Endothelial cell of umbilical vein (primary cell): ENCODE data around the gene FZR1. TPM values are rescaled to one million over a fixed set of nuclear protein-coding genes. Genes with fewer than 3 reads are reported as not detected.

ENCODE experiments used
- BruUV-seq: library from RNA; stranded (reverse); fragments of 400-500 nt; replicated peaks from 2 replicates; lab custom pipeline; 2021; lab: Mats Ljungman, UMichigan
- CTCF ChIA-PET: fragments of 300-600, 350-600 bp; sonication (Branson Sonifier 250); formaldehyde crosslinking; loops from one replicate; lab custom pipeline; 2021; ENCODE audit warnings: antibody characterized with exemption, inconsistent platforms; lab: Charles Lee
- POLR2A ChIA-PET: fragments of 300-600, 350-600 bp; sonication (Branson Sonifier 250); formaldehyde crosslinking; loops from one replicate; lab custom pipeline; 2021; ENCODE audit warnings: antibody characterized with exemption, inconsistent platforms; lab: Charles Lee
- DNase-seq: peaks from one replicate; pipeline ENCODE4 v3.0.0-alpha.2; 2011; ENCODE audit warnings: low read depth, low spot score
- FAIRE-seq: peaks from 2 replicates; lab custom pipeline; 2011; peaks lifted over from hg19 to GRCh38; lab: Jason Lieb, UNC
- H2AFZ ChIP-seq: 2 replicates; pipeline ENCODE4 v1.6.0; 2012; ENCODE audit warnings: low read depth, low read length, control low read depth, inconsistent platforms
- H3K27ac ChIP-seq: 2 replicates; pipeline ENCODE4 v1.5.1; 2011; ENCODE audit warnings: low read depth, mild to moderate bottlenecking, control low read depth, low read length, moderate library complexity; ENCODE audit not compliant: insufficient read depth
- H3K27me3 ChIP-seq, 2 experiments: 2 replicates each; pipeline versions ENCODE4 v1.6.0 to v1.6.1; 2011; ENCODE audit warnings: low read length in 2 of 2, mixed read lengths in 1 of 2; ENCODE audit not compliant: control insufficient read depth in 2 of 2, insufficient read depth in 2 of 2
- H3K36me3 ChIP-seq, 2 experiments: 2 replicates in 1 of 2; 3 replicates in 1 of 2; pipeline ENCODE4 v1.5.1; 2011; ENCODE audit warnings: low read length in 2 of 2, mild to moderate bottlenecking in 1 of 2, moderate library complexity in 1 of 2; ENCODE audit not compliant: control insufficient read depth in 2 of 2, insufficient read depth in 2 of 2; ENCODE audit errors: extremely low read depth in 1 of 2
- H3K4me1 ChIP-seq: 3 replicates; pipeline ENCODE4 v1.5.1; 2011; ENCODE audit warnings: mild to moderate bottlenecking, low read length; ENCODE audit not compliant: control insufficient read depth, insufficient read depth; ENCODE audit errors: extremely low read depth
- H3K4me2 ChIP-seq: 2 replicates; pipeline ENCODE4 v1.6.1; 2011; ENCODE audit warnings: low read length, control low read depth, mixed read lengths; ENCODE audit not compliant: insufficient read depth
- H3K4me3 ChIP-seq, 3 experiments: fragments of 200-600 bp in 1 of 3; sonication (generic), shearing (Covaris generic) in 1 of 3; replicated peaks in 1 of 3; 2 replicates each; pipeline ENCODE4 v1.5.1; 2011 to 2016; ENCODE audit warnings: control low read depth in 3 of 3, low read length in 3 of 3, mild to moderate bottlenecking in 2 of 3, inconsistent platforms in 1 of 3, low read depth in 1 of 3, moderate library complexity in 1 of 3; ENCODE audit not compliant: insufficient read depth in 1 of 3
- H3K79me2 ChIP-seq: 2 replicates; pipeline ENCODE4 v1.6.0; 2012; ENCODE audit warnings: low read length, inconsistent platforms; ENCODE audit not compliant: control insufficient read depth, insufficient read depth
- H3K9ac ChIP-seq: replicated peaks from 2 replicates; pipeline ENCODE3; 2011; ENCODE audit warnings: low read length, control low read depth; ENCODE audit not compliant: insufficient read depth; ENCODE audit errors: extremely low read depth
- H3K9me1 ChIP-seq: replicated peaks from 3 replicates; pipeline ENCODE4 v1.6.0; 2011; ENCODE audit warnings: mild to moderate bottlenecking, low read length; ENCODE audit not compliant: control insufficient read depth, insufficient read depth; ENCODE audit errors: extremely low read depth
- H3K9me3 ChIP-seq: replicated peaks from 2 replicates; pipeline ENCODE4 v1.5.1; 2012; ENCODE audit warnings: low read length, inconsistent platforms; ENCODE audit not compliant: control insufficient read depth, insufficient read depth
- H4K20me1 ChIP-seq: replicated peaks from 2 replicates; pipeline ENCODE3; 2011; ENCODE audit warnings: mild to moderate bottlenecking, low read length; ENCODE audit not compliant: control insufficient read depth, insufficient read depth; ENCODE audit errors: extremely low read depth
- EZH2 ChIP-seq: IDR thresholded peaks from 2 replicates; pipeline ENCODE4 v1.6.1; 2012; ENCODE audit warnings: borderline replicate concordance, low read depth, mild to moderate bottlenecking, moderate library complexity, low read length, inconsistent platforms; ENCODE audit not compliant: severe bottlenecking
- FOS ChIP-seq: IDR thresholded peaks from 2 replicates; pipeline ENCODE4 v1.6.1; 2011; ENCODE audit warnings: mild to moderate bottlenecking, low read length, moderate library complexity, borderline replicate concordance; ENCODE audit not compliant: insufficient read depth
- GATA2 ChIP-seq: IDR thresholded peaks from 2 replicates; pipeline ENCODE4 v1.7.0; 2011; ENCODE audit warnings: low read depth, mild to moderate bottlenecking, moderate library complexity, mixed read lengths, low read length; ENCODE audit not compliant: insufficient read length, insufficient read depth
- MYC ChIP-seq: IDR thresholded peaks from one replicate; pipeline ENCODE4 v1.6.1; 2011; ENCODE audit warnings: mild to moderate bottlenecking, low read depth, low read length
- POLR2A ChIP-seq: IDR thresholded peaks from 2 replicates; pipeline ENCODE4 v1.6.1; 2012; ENCODE audit warnings: low read depth, mild to moderate bottlenecking, control low read depth, low read length
- dilution Hi-C: fragments of 300-500 bp; cut with MboI; formaldehyde crosslinking; loops from one replicate; pipeline ENCODE4 v1.15.0; 2019; ENCODE audit warnings: low sequenced_read_pairs; ENCODE audit not compliant: extremely low pct_ligation_motif_present
- intact Hi-C: fragments of 100-400 bp; cut with micrococcal nuclease; formaldehyde crosslinking; loops from one replicate; pipeline ENCODE4 v1.10.0; 2022
- polyA plus RNA-seq, 4 experiments: library from polyadenylated mRNA; depleted of rRNA in 3 of 4; stranded (reverse) in 3 of 4; unstranded in 1 of 4; fragments of >200 nt; gene quantifications; 2 replicates each; pipeline versions ENCODE4 v1.2.1 to v1.2.3, GENCODE V29; 2011 to 2012; ENCODE audit warnings: missing spikeins in 1 of 4
- total RNA-seq: library from RNA; stranded (reverse); gene quantifications from 2 replicates; pipeline ENCODE4 v1.2.3, GENCODE V29; 2021

Gene FZR1
- total and polyA plus RNA-seq, 2 donors (not counting 3 experiments of a cell fraction or from before 2014, with no cell fraction given), result 35.9 to 60.4 TPM

DNA sequence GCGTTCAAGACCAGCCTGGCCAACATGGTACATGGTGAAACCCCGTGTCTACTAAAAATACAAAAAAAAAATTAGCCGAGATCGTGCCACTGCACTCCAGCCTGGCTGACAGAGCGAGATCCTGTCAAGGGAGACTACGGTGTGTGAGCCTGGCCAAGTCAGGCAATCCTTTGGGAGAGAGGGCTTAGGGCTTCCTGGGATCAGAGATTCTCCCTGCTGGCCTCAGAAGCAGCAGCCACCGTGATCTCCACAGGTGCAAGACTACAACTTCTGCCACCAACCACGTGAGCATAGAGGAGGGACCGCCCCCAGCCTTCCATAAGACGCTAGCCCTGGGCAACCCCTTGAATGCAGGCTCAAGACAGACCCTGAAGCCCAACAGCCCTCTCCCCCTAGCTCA is 43.7 kb downstream of the FZR1 start:
- no peaks in the 10 kb centered on the region for H3K9me1 ChIP-seq
- peaks cover 10% of the 10 kb centered on the region for H3K4me1 ChIP-seq
- FAIRE-seq, result no peak
- no peak overlapping the region for H2AFZ ChIP-seq
- H3K9ac ChIP-seq, result no peak overlapping the region
- no peak overlapping the region for H3K4me3 ChIP-seq
- CTCF ChIA-PET, result interaction anchor here (3.5 kb wide), 1 partner anchor 25 kb away, joined by 12 read pairs; no protein-coding TSS in a partner anchor
- POLR2A ChIA-PET, result no interaction called here
- H3K36me3 ChIP-seq, result peaks cover 2 to 10% of the 10 kb centered on the region in 2 experiments
- no peaks in the 10 kb centered on the region for H3K27me3 ChIP-seq
- DNase-seq, result no peak
- TF ChIP-seq GATA2 (no peak), MYC (no peak)
- BruUV-seq, result no TSS peak
- intact Hi-C loops, result no loop called here
- no peaks in the 10 kb centered on the region for H3K9me3 ChIP-seq
- no peak overlapping the region for H3K4me2 ChIP-seq
- H3K27ac ChIP-seq, result no peak overlapping the region
- dilution Hi-C loops, result no loop called here
- peaks cover 16% of the 10 kb centered on the region for H3K79me2 ChIP-seq
- no peaks in the 10 kb centered on the region for H4K20me1 ChIP-seq

DNA sequence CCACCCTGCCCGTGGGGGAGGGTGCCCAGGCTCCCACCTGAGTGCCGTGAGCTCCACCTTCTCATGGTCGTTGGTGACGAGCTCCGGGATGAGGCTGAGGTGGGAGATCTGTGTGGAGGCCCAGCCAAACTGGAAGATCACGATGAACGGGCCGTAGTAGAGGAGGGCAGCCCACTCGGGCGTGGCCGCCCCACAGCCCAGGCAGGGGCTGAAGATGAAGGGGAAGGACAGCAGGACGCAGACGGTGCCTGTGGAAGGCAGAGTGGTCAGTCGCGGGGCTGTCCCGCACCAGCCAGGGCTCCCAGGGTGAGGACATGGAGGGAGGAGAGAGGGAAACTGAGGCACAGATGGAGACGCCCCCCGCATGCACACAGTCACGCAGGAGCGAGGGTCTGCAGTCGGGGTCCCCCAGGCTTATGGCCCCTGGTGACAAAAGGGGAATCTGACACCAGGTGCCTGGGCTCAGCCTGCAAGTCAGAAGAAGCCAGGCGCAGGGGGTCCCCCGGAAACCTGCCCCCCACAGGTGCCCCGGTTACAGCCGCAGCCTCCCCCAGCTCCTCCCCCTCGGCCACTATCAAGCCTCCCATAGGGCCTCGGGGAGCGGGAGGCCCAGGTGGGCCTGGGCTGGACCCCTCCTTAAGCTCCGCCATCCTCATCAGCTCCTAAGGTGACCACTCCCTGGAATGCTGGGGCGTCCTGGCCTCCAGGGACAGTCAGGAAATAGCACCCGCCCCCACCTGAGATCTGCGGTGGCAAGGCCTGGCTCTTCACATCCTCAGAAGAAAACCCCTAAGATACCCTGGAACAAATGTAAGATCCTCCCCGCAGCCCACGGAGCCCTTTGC is 45.1 kb downstream of the FZR1 start:
- Histone ChIP-seq H3K9me1 (no peaks in the 10 kb centered on the region), H3K27me3 (no peaks in the 10 kb centered on the region), H2AFZ (no peak overlapping the region), H3K4me1 (peaks cover 17% of the 10 kb centered on the region), H3K79me2 (peaks cover 30% of the 10 kb centered on the region), H3K4me3 (no peak overlapping the region), H3K4me2 (no peak overlapping the region), H4K20me1 (no peaks in the 10 kb centered on the region), H3K9me3 (no peaks in the 10 kb centered on the region), H3K27ac (no peak overlapping the region), H3K9ac (no peak overlapping the region), H3K36me3 (peaks cover 2 to 8% of the 10 kb centered on the region in 2 experiments)
- intact Hi-C loops (no loop called here), dilution Hi-C loops (no loop called here)
- BruUV-seq, result no TSS peak
- ChIA-PET POLR2A (no interaction called here), CTCF (interaction anchor here (1.0 to 3.5 kb wide), 2 partner anchors 17 to 24 kb away, joined by 3 to 12 read pairs; no protein-coding TSS in a partner anchor)
- FAIRE-seq (no peak), DNase-seq (no peak)
- TF ChIP-seq EZH2 (no peak), POLR2A (no peak), FOS (no peak), MYC (no peak), GATA2 (no peak)
